Stimulated activated CD4-positive, alpha-beta T cell treated with anti-CD3 and anti-CD28 coated beads, Interleukin-12 subunit alpha, Interleukin-12 subunit beta, amount 100 ng/mL, for 48 hours (primary cell): ENCODE data around the gene CFAP97.
"Not testable (repeated sequence)": the region's sequence is repeated elsewhere in the genome, so short reads cannot be mapped to it uniquely, and the experiment has no call there.

Experiments used
- DNase-seq, 3 donors: peaks; one replicate each; pipeline ENCODE4 v3.0.0-alpha.2; 2020; ENCODE audit warnings: low read depth in 2 of 3, low spot score in 1 of 3

Gene CFAP97

GRCh38 chr4:185222598-185222997 is 18.8 kb upstream of the CFAP97 start:
- DNase-seq: no peak

- no peak for DNase-seq
These were observed 18.1 kb upstream of the CFAP97 start for GRCh38 chr4:185221912-185222311.

GRCh38 chr4:185221491-185221890 is 17.7 kb upstream of the CFAP97 start:
- DNase-seq: no peak

- no peak for DNase-seq
These were observed 15.9 kb upstream of the CFAP97 start for GRCh38 chr4:185219551-185220344.

- DNase-seq: no peak
These were observed 14.5 kb upstream of the CFAP97 start for GRCh38 chr4:185218312-185218711.

- DNase-seq: no peak
These were observed 13.7 kb upstream of the CFAP97 start for GRCh38 chr4:185217408-185217975.

- no peak for DNase-seq
These were observed 11.5 kb upstream of the CFAP97 start for GRCh38 chr4:185215261-185215660.

GRCh38 chr4:185213877-185214276 is 10.1 kb upstream of the CFAP97 start:
- DNase-seq: no peak

GRCh38 chr4:185212581-185212980 is 8.8 kb upstream of the CFAP97 start:
- no peak for DNase-seq

- no peak for DNase-seq
These were observed 7.8 kb upstream of the CFAP97 start for GRCh38 chr4:185211641-185212040.

GRCh38 chr4:185211035-185211434 is 7.2 kb upstream of the CFAP97 start:
- no peak for DNase-seq

- DNase-seq: peak in 2 of 3 donors; percentile 24 to 39
These were observed 6.5 kb upstream of the CFAP97 start for GRCh38 chr4:185210102-185210981.

GRCh38 chr4:185209852-185210101 is 6.0 kb upstream of the CFAP97 start:
- not testable (repeated sequence) for DNase-seq

- DNase-seq: peak; percentile 71 to 88 (median 75)
These were observed 5.4 kb upstream of the CFAP97 start, which contains the start of gene SNX25 for GRCh38 chr4:185209031-185209851. SNX25 (plus strand) TSS chr4:185209598; CDS start chr4:185209827, 229 bp downstream.

- no peak for DNase-seq
These were observed 3.7 kb upstream of the CFAP97 start for GRCh38 chr4:185207466-185207865.

GRCh38 chr4:185205697-185206342 is 2.0 kb upstream of the CFAP97 start:
- no peak for DNase-seq

GRCh38 chr4:185205073-185205472 is 1.3 kb upstream of the CFAP97 start:
- not testable (repeated sequence) for DNase-seq

- DNase-seq: no peak
These were observed 574 bp upstream of the CFAP97 start for GRCh38 chr4:185204238-185204910.

GRCh38 chr4:185202984-185203485 is 765 bp downstream of the CFAP97 start:
- DNase-seq: no peak
